WTC11 (cell line): ENCODE results near the gene EFNA5. TPM values are rescaled to one million over a fixed set of nuclear protein-coding genes. Genes with fewer than 3 reads are reported as not detected.

Experiments
- ATAC-seq: fragments of 200-7000 bp; cut with Tn5 transposase; 2 replicates; pipeline ENCODE4 v1.10.0; 2021; ENCODE audit warnings: mild to moderate bottlenecking, moderate library complexity
- CTCF ChIA-PET: fragments of 300-600 bp; sonication (Branson Sonifier 250); formaldehyde crosslinking; loops from one replicate; lab custom pipeline; 2021; ENCODE audit warnings: antibody characterized with exemption; lab: Charles Lee
- POLR2A ChIA-PET: fragments of 350-600 bp; sonication (Branson Sonifier 250); formaldehyde crosslinking; loops from one replicate; lab custom pipeline; 2021; ENCODE audit warnings: antibody characterized with exemption; lab: Charles Lee
- DNase-seq: peaks from one replicate; pipeline ENCODE4 v3.0.0; 2021; ENCODE audit warnings: low spot score
- H3K27ac Mint-ChIP-seq: 2 replicates; pipeline ENCODE4 v1.8.0; 2021; ENCODE audit warnings: mixed read lengths
- H3K27me3 Mint-ChIP-seq: 2 replicates; pipeline ENCODE4 v1.8.0; 2021; ENCODE audit warnings: low read depth, mild to moderate bottlenecking, moderate library complexity, mixed read lengths
- H3K36me3 Mint-ChIP-seq: 2 replicates; pipeline ENCODE4 v1.8.0; 2021; ENCODE audit warnings: mixed read lengths
- H3K4me1 Mint-ChIP-seq: 2 replicates; pipeline ENCODE4 v1.8.0; 2022; ENCODE audit warnings: mixed read lengths
- H3K4me3 Mint-ChIP-seq: 2 replicates; pipeline ENCODE4 v1.8.0; 2021; ENCODE audit warnings: mild to moderate bottlenecking, moderate library complexity, mixed read lengths
- H3K9me3 Mint-ChIP-seq: 2 replicates; pipeline ENCODE4 v1.8.0; 2021; ENCODE audit warnings: mixed read lengths
- ARID4B ChIP-seq: sonication (generic); formaldehyde crosslinking; IDR thresholded peaks from 2 replicates; pipeline ENCODE4 v1.8.0; 2023; ENCODE audit warnings: missing genetic modification reagents, mild to moderate bottlenecking, borderline replicate concordance
- ATF6 ChIP-seq: sonication (generic); formaldehyde crosslinking; IDR thresholded peaks from 2 replicates; pipeline ENCODE4 v1.8.1; 2023; ENCODE audit warnings: mild to moderate bottlenecking, missing genetic modification reagents
- CBFB ChIP-seq: sonication (generic); formaldehyde crosslinking; IDR thresholded peaks from 2 replicates; pipeline ENCODE4 v1.8.1; 2022; ENCODE audit warnings: mild to moderate bottlenecking, low read depth, missing genetic modification reagents
- CDX4 ChIP-seq: fragments of 250-450 bp; sonication (Bioruptor Pico); IDR thresholded peaks from 2 replicates; pipeline ENCODE4 v1.9.0; 2021; ENCODE audit warnings: moderate library complexity, mild to moderate bottlenecking, inconsistent platforms, borderline replicate concordance
- E2F4 ChIP-seq: sonication (generic); formaldehyde crosslinking; IDR thresholded peaks from 2 replicates; pipeline ENCODE4 v1.8.1; 2022; ENCODE audit warnings: low read depth, mild to moderate bottlenecking, moderate library complexity, missing genetic modification reagents, borderline replicate concordance
- ETV6 ChIP-seq: sonication (generic); formaldehyde crosslinking; IDR thresholded peaks from 2 replicates; pipeline ENCODE4 v1.8.1; 2022; ENCODE audit warnings: mild to moderate bottlenecking, missing genetic modification reagents
- FOXP1 ChIP-seq: sonication (generic); formaldehyde crosslinking; IDR thresholded peaks from 2 replicates; pipeline ENCODE4 v1.8.0; 2022; ENCODE audit warnings: missing genetic modification reagents, mild to moderate bottlenecking, moderate library complexity, borderline replicate concordance
- JUN ChIP-seq: sonication (generic); formaldehyde crosslinking; IDR thresholded peaks from 2 replicates; pipeline ENCODE4 v1.8.0; 2023; ENCODE audit warnings: mild to moderate bottlenecking, missing genetic modification reagents
- NFATC4 ChIP-seq: fragments of 250-450 bp; sonication (Bioruptor Pico); IDR thresholded peaks from 2 replicates; pipeline ENCODE4 v1.9.0; 2021; ENCODE audit warnings: mild to moderate bottlenecking
- NR1H2 ChIP-seq: sonication (generic); formaldehyde crosslinking; IDR thresholded peaks from 2 replicates; pipeline ENCODE4 v1.9.0; 2021; ENCODE audit warnings: mild to moderate bottlenecking, moderate library complexity, missing genetic modification reagents
- PRRX2 ChIP-seq: fragments of 250-450 bp; sonication (Bioruptor Pico); IDR thresholded peaks from 2 replicates; pipeline ENCODE4 v1.8.0; 2021; ENCODE audit warnings: mild to moderate bottlenecking
- SP1 ChIP-seq: sonication (generic); formaldehyde crosslinking; conservative IDR thresholded peaks from 2 replicates; pipeline ENCODE4 v1.8.1; 2022; ENCODE audit warnings: missing genetic modification reagents
- STAT6 ChIP-seq: sonication (generic); formaldehyde crosslinking; conservative IDR thresholded peaks from 2 replicates; pipeline ENCODE4 v1.8.1; 2023; ENCODE audit warnings: mild to moderate bottlenecking, low read depth, missing genetic modification reagents, moderate library complexity
- ZNF232 ChIP-seq: sonication (generic); formaldehyde crosslinking; IDR thresholded peaks from 2 replicates; pipeline ENCODE4 v1.8.0; 2022; ENCODE audit warnings: mild to moderate bottlenecking, missing genetic modification reagents
- ZNF281 ChIP-seq: sonication (generic); formaldehyde crosslinking; IDR thresholded peaks from 2 replicates; pipeline ENCODE4 v1.8.0; 2023; ENCODE audit warnings: mild to moderate bottlenecking, missing genetic modification reagents
- ZNF423 ChIP-seq: fragments of 250-450 bp; sonication (Bioruptor Pico); IDR thresholded peaks from 2 replicates; pipeline ENCODE4 v2.1.2; 2022; ENCODE audit warnings: mild to moderate bottlenecking, moderate library complexity
- total RNA-seq: library from RNA; stranded (reverse); gene quantifications from 3 replicates; pipeline ENCODE4 v1.2.3, GENCODE V29; 2021

The EFNA5 gene
- total RNA-seq, 1 experiment from 2014 or later, result 17.4 TPM

GRCh38 chr5:107367939-107368338 is 302.8 kb downstream of the EFNA5 start (continued):
- TF ChIP-seq ARID4B (CRISPR knock-in tag) (no peak), E2F4 (CRISPR knock-in tag) (no peak), SP1 (no peak), PRRX2 (CRISPR knock-in tag) (no peak)

GRCh38 chr5:107367480-107367879 is 303.3 kb downstream of the EFNA5 start:
- no peak overlapping the region for H3K27ac Mint-ChIP-seq
- TF ChIP-seq ETV6 (CRISPR knock-in tag), result no peak
- no peak for TF ChIP-seq NFATC4
- no peak for TF ChIP-seq JUN (CRISPR knock-in tag)
- no peak for TF ChIP-seq FOXP1 (CRISPR knock-in tag)
- TF ChIP-seq ZNF423, result no peak
- no peak for TF ChIP-seq CDX4
- TF ChIP-seq ATF6, result no peak
- TF ChIP-seq CBFB (CRISPR knock-in tag), result no peak
- no peak for TF ChIP-seq ZNF232 (CRISPR knock-in tag)
- TF ChIP-seq ZNF281 (CRISPR knock-in tag), result no peak
- no peak for TF ChIP-seq NR1H2 (CRISPR knock-in tag)
- TF ChIP-seq STAT6 (CRISPR knock-in tag), result no peak
- TF ChIP-seq, all 79 proteins: peak for 0
- Mint-ChIP-seq H3K4me3 (no peak overlapping the region), H3K36me3 (no peaks in the 10 kb centered on the region), H3K9me3 (0 out of 2 replicates have a peak, but pooled peaks cover 3% of the 10 kb centered on the region), H3K4me1 (peaks cover 22% of the 10 kb centered on the region), H3K27me3 (no peaks in the 10 kb centered on the region)
- ChIA-PET POLR2A (no interaction called here), CTCF (interaction anchor here (1.2 kb wide), 1 partner anchor 30 kb away, joined by 4 read pairs; no protein-coding TSS in a partner anchor)
- DNase-seq (no peak), ATAC-seq (no peak)
